ENCODE measurements around the gene OR8B4. TPM values are rescaled to one million over a fixed set of nuclear protein-coding genes. Genes with fewer than 3 reads are reported as not detected.

OR8B4 gene
- total RNA-seq, 1 experiment from 2014 or later = not detected

GRCh38 chr11:124465368-124465767 lies 40.7 kb upstream of the OR8B4 start:
- H3K27me3 ChIP-seq (ENCODE audit: insufficient read depth, low read length) = peaks cover 54% of the 10 kb centered on the region

More at GRCh38 chr11:124465368-124465767, 40.7 kb upstream of the OR8B4 start:
- no peak for TF ChIP-seq CTCF (IDR thresholded peaks at IDR 0.05 in 2 of 3, conservative IDR thresholded peaks at IDR 0.05 in 1 of 3; ENCODE audit: borderline replicate concordance in 1 of 3, insufficient read depth in 1 of 3, low read depth in 2 of 3, low read length in 2 of 3)
- TF ChIP-seq SIN3A (IDR thresholded peaks at IDR 0.05; ENCODE audit: low read depth) = no peak
- TF ChIP-seq ZNF274 (IDR thresholded peaks at IDR 0.05; ENCODE audit: low read depth, low read length) = no peak
- TF ChIP-seq POLR2AphosphoS5 (IDR thresholded peaks at IDR 0.05; ENCODE audit: low read depth, low read length) = no peak
- no peak for TF ChIP-seq ELF1 (IDR thresholded peaks at IDR 0.05; ENCODE audit: borderline replicate concordance, low read depth)
- TF ChIP-seq ZBTB33 (IDR thresholded peaks at IDR 0.05; ENCODE audit: extremely low read depth, insufficient replicate concordance, low read length) = no peak
- TF ChIP-seq FOSL1 (IDR thresholded peaks at IDR 0.05; ENCODE audit: low read depth) = no peak
- TF ChIP-seq CBX3 (IDR thresholded peaks at IDR 0.05; ENCODE audit: low read depth) = no peak
- TF ChIP-seq ATF3 (IDR thresholded peaks at IDR 0.05) = no peak
- TF ChIP-seq CEBPB (IDR thresholded peaks at IDR 0.05; ENCODE audit: low read depth) = no peak
- TF ChIP-seq ZFX (IDR thresholded peaks at IDR 0.05) = no peak
- no peak for TF ChIP-seq EZH2phosphoT487 (IDR thresholded peaks at IDR 0.05; ENCODE audit: borderline replicate concordance)
- TF ChIP-seq YY1 (IDR thresholded peaks at IDR 0.05; ENCODE audit: extremely low read depth, insufficient replicate concordance, low read depth, low read length) = no peak
- TF ChIP-seq SP1 (IDR thresholded peaks at IDR 0.05; ENCODE audit: low read depth) = no peak
- H3K9me3 ChIP-seq (ENCODE audit: control insufficient read depth in 1 of 2, insufficient read depth in 1 of 2, low read depth in 1 of 2, low read length in 2 of 2) = no peaks in the 10 kb centered on the region
- H3K79me2 ChIP-seq (ENCODE audit: insufficient read depth, low read length) = no peaks in the 10 kb centered on the region
- no peak overlapping the region for H3K4me3 ChIP-seq (replicated peaks in 1 of 2; ENCODE audit: low read depth in 1 of 2, low read length in 2 of 2)
- no peak overlapping the region for H3K27ac ChIP-seq (ENCODE audit: low read depth, low read length)
- no peaks in the 10 kb centered on the region for H3K4me1 ChIP-seq (ENCODE audit: control insufficient read depth in 1 of 2, insufficient read depth in 2 of 2, low read length in 2 of 2)
- CTCF ChIA-PET = no interaction called here
- intact Hi-C loops (cut with micrococcal nuclease) = no loop called here
- H3K9me2 ChIP-seq (ENCODE audit: insufficient read depth) = no peaks in the 10 kb centered on the region
- no peak overlapping the region for H3K9ac ChIP-seq (ENCODE audit: low read length)
- H4K20me1 ChIP-seq (ENCODE audit: insufficient read depth) = no peaks in the 10 kb centered on the region
- RAD21 ChIA-PET (ENCODE audit: low non-redundant PET in 1 of 2, low total read pairs in 2 of 2, uncharacterized antibody in 2 of 2, unreplicated experiment in 2 of 2) = no interaction called here
- H2AFZ ChIP-seq (ENCODE audit: low read depth, low read length, poor library complexity, severe bottlenecking) = no peak overlapping the region
- no peaks in the 10 kb centered on the region for H3K36me3 ChIP-seq (ENCODE audit: control insufficient read depth in 1 of 2, insufficient read depth in 2 of 2, low read length in 2 of 2)
- POLR2A ChIA-PET = no interaction called here
- no peak overlapping the region for H3K4me2 ChIP-seq (ENCODE audit: low read length)
- BruUV-seq (replicated peaks) = no TSS peak
- no peak for DNase-seq (ENCODE audit: low read depth, low spot score)
- no peak for ATAC-seq

Measured in HCT116 (cell line).